Measurements from ENCODE around the gene KRTAP12-3. TPM values are rescaled to one million over a fixed set of nuclear protein-coding genes. Genes with fewer than 3 reads are reported as not detected.

Gene KRTAP12-3
- polyA plus RNA-seq, 1 donor from 2014 or later, result not detected

GRCh38 chr21:44686000-44686781, 28.5 kb downstream of the KRTAP12-3 start:
- TF ChIP-seq RAD21 (conservative IDR thresholded peaks at IDR 0.05) (no peak), EP300 (conservative IDR thresholded peaks at IDR 0.05; ENCODE audit: poor library complexity, severe bottlenecking) (no peak), POLR2AphosphoS5 (IDR thresholded peaks at IDR 0.05) (no peak), EZH2 (IDR thresholded peaks at IDR 0.05; ENCODE audit: borderline replicate concordance, insufficient read depth, low read length, poor library complexity, severe bottlenecking) (no peak)
- no peak overlapping the region for H3K4me3 ChIP-seq (ENCODE audit: low read length)
- H3K27me3 ChIP-seq (ENCODE audit: insufficient read depth, low read depth, low read length), result no peaks in the 10 kb centered on the region
- H3K79me2 ChIP-seq (replicated peaks; ENCODE audit: insufficient read depth, low read length), result no peaks in the 10 kb centered on the region
- no peak overlapping the region for H3K4me2 ChIP-seq (ENCODE audit: low read length)
- no peak overlapping the region for H3K9ac ChIP-seq (ENCODE audit: low read length)
- no peak overlapping the region for H3K27ac ChIP-seq (ENCODE audit: low read length)
- no peaks in the 10 kb centered on the region for H3F3A ChIP-seq (ENCODE audit: insufficient read depth, low read length, poor library complexity, severe bottlenecking)
- no peaks in the 10 kb centered on the region for H3K9me2 ChIP-seq (ENCODE audit: insufficient read depth, low read length)
- no peaks in the 10 kb centered on the region for H3K36me3 ChIP-seq (ENCODE audit: insufficient read depth, low read length)
- H4K20me1 ChIP-seq (ENCODE audit: insufficient read depth), result no peaks in the 10 kb centered on the region
- no peaks in the 10 kb centered on the region for H3K9me3 ChIP-seq (ENCODE audit: low read length)
- H2AFZ ChIP-seq (ENCODE audit: low read depth, low read length), result no peak overlapping the region

- Histone ChIP-seq H3K27me3 (ENCODE audit: insufficient read depth, low read depth, low read length) (no peaks in the 10 kb centered on the region), H3K9me2 (ENCODE audit: insufficient read depth, low read length) (no peaks in the 10 kb centered on the region), H2AFZ (ENCODE audit: low read depth, low read length) (no peak overlapping the region), H3K4me2 (ENCODE audit: low read length) (no peak overlapping the region), H3K79me2 (replicated peaks; ENCODE audit: insufficient read depth, low read length) (no peaks in the 10 kb centered on the region), H3F3A (ENCODE audit: insufficient read depth, low read length, poor library complexity, severe bottlenecking) (no peaks in the 10 kb centered on the region), H3K36me3 (ENCODE audit: insufficient read depth, low read length) (no peaks in the 10 kb centered on the region), H3K27ac (ENCODE audit: low read length) (no peak overlapping the region), H3K4me3 (ENCODE audit: low read length) (no peak overlapping the region), H3K9ac (ENCODE audit: low read length) (no peak overlapping the region), H4K20me1 (ENCODE audit: insufficient read depth) (no peaks in the 10 kb centered on the region), H3K9me3 (ENCODE audit: low read length) (no peaks in the 10 kb centered on the region)
- TF ChIP-seq EZH2 (IDR thresholded peaks at IDR 0.05; ENCODE audit: borderline replicate concordance, insufficient read depth, low read length, poor library complexity, severe bottlenecking), result no peak
- no peak for TF ChIP-seq EP300 (conservative IDR thresholded peaks at IDR 0.05; ENCODE audit: poor library complexity, severe bottlenecking)
- no peak for TF ChIP-seq POLR2AphosphoS5 (IDR thresholded peaks at IDR 0.05)
- no peak for TF ChIP-seq CTCF (IDR thresholded peaks at IDR 0.05; ENCODE audit: poor library complexity, severe bottlenecking)
- TF ChIP-seq SMC3 (conservative IDR thresholded peaks at IDR 0.05; ENCODE audit: poor library complexity), result no peak
- TF ChIP-seq RAD21 (conservative IDR thresholded peaks at IDR 0.05), result no peak
- TF ChIP-seq REST (IDR thresholded peaks at IDR 0.05; ENCODE audit: borderline replicate concordance), result no peak
- no peak for TF ChIP-seq TAF1 (IDR thresholded peaks at IDR 0.05; ENCODE audit: low read depth)
- TF ChIP-seq MXI1 (conservative IDR thresholded peaks at IDR 0.05; ENCODE audit: poor library complexity, severe bottlenecking), result no peak
Observed at GRCh38 chr21:44686843-44687561, 29.3 kb downstream of the KRTAP12-3 start.

Data from neural cell (in vitro differentiated cells).